H9 (cell line): ENCODE measurements around the gene SOX12. TPM values are rescaled to one million over a fixed set of nuclear protein-coding genes. Genes with fewer than 3 reads are reported as not detected.

Experiments used
- DNase-seq: peaks from one replicate; pipeline ENCODE4 v3.0.0-alpha.2; 2017
- H2AFZ ChIP-seq: one replicate; pipeline ENCODE4 v1.6.1; 2013; ENCODE audit warnings: mild to moderate bottlenecking, low read length, control low read depth, moderate library complexity
- H2AK5ac ChIP-seq: 2 replicates; pipeline ENCODE4 v1.6.1; 2013; ENCODE audit warnings: low read length, control low read depth, mixed read lengths; ENCODE audit not compliant: insufficient read length
- H2BK120ac ChIP-seq: one replicate; pipeline ENCODE4 v1.6.1; 2013; ENCODE audit warnings: low read depth, mild to moderate bottlenecking, low read length, control low read depth, inconsistent platforms; ENCODE audit not compliant: poor library complexity, severe bottlenecking
- H2BK12ac ChIP-seq: 2 replicates; pipeline ENCODE4 v1.6.1; 2013; ENCODE audit warnings: low read length, control low read depth, mixed read lengths, low read depth; ENCODE audit not compliant: insufficient read length
- H2BK15ac ChIP-seq: 2 replicates; pipeline ENCODE4 v1.6.1; 2013; ENCODE audit warnings: low read depth, low read length, control low read depth
- H2BK20ac ChIP-seq: one replicate; pipeline ENCODE4 v1.6.1; 2013; ENCODE audit warnings: low read depth, mild to moderate bottlenecking, low read length, control low read depth, inconsistent platforms; ENCODE audit not compliant: poor library complexity, severe bottlenecking
- H2BK5ac ChIP-seq: 2 replicates; pipeline ENCODE4 v1.6.1; 2013; ENCODE audit warnings: low read length, control low read depth, mixed read lengths; ENCODE audit not compliant: insufficient read length
- H3K14ac ChIP-seq: 2 replicates; pipeline ENCODE4 v1.6.1; 2013; ENCODE audit warnings: low read length, control low read depth; ENCODE audit not compliant: insufficient read depth
- H3K18ac ChIP-seq: 2 replicates; pipeline ENCODE4 v1.6.1; 2013; ENCODE audit warnings: low read depth, mild to moderate bottlenecking, mixed read lengths, low read length, control low read depth; ENCODE audit not compliant: insufficient read length
- H3K23ac ChIP-seq: 2 replicates; pipeline ENCODE4 v1.6.1; 2013; ENCODE audit warnings: low read length, control low read depth, mixed read lengths, low read depth; ENCODE audit not compliant: insufficient read length
- H3K23me2 ChIP-seq: 2 replicates; pipeline ENCODE4 v1.6.1; 2013; ENCODE audit warnings: low read depth, mild to moderate bottlenecking, mixed read lengths, low read length, control low read depth; ENCODE audit not compliant: insufficient read length, poor library complexity, severe bottlenecking
- H3K27ac ChIP-seq: 2 replicates; pipeline ENCODE4 v1.5.1; 2013; ENCODE audit warnings: low read length, control low read depth, mixed read lengths, low read depth; ENCODE audit not compliant: insufficient read length
- H3K27me3 ChIP-seq: 2 replicates; pipeline ENCODE4 v1.6.1; 2013; ENCODE audit warnings: low read length, control low read depth, inconsistent platforms; ENCODE audit not compliant: insufficient read depth
- H3K4ac ChIP-seq: 2 replicates; pipeline ENCODE4 v1.6.1; 2013; ENCODE audit warnings: low read depth, mild to moderate bottlenecking, control low read depth, inconsistent platforms, low read length, moderate library complexity
- H3K4me1 ChIP-seq: 2 replicates; pipeline ENCODE4 v1.6.1; 2013; ENCODE audit warnings: low read length, control low read depth, inconsistent platforms; ENCODE audit not compliant: insufficient read depth
- H3K4me2 ChIP-seq: 2 replicates; pipeline ENCODE4 v1.6.1; 2013; ENCODE audit warnings: low read length, control low read depth, mixed read lengths; ENCODE audit not compliant: insufficient read length, insufficient read depth
- H3K56ac ChIP-seq: 2 replicates; pipeline ENCODE4 v1.6.1; 2013; ENCODE audit warnings: low read depth, mild to moderate bottlenecking, mixed read lengths, low read length, control low read depth; ENCODE audit not compliant: insufficient read length
- H3K79me1 ChIP-seq: 2 replicates; pipeline ENCODE4 v1.6.1; 2013; ENCODE audit warnings: low read depth, mild to moderate bottlenecking, moderate library complexity, low read length, control low read depth, inconsistent platforms; ENCODE audit not compliant: insufficient read depth, poor library complexity, severe bottlenecking
- H3K79me2 ChIP-seq: 2 replicates; pipeline ENCODE4 v1.6.1; 2013; ENCODE audit warnings: low read length, control low read depth, inconsistent platforms; ENCODE audit not compliant: insufficient read depth
- H3K9ac ChIP-seq: 2 replicates; pipeline ENCODE4 v1.6.1; 2013; ENCODE audit warnings: low read length, control low read depth, mixed read lengths; ENCODE audit not compliant: insufficient read length; ENCODE audit errors: extremely low read depth
- H3K9me3 ChIP-seq: one replicate; pipeline ENCODE4 v1.6.1; 2013; ENCODE audit warnings: low read depth, low read length, inconsistent platforms; ENCODE audit not compliant: control insufficient read depth
- H3T11ph ChIP-seq: one replicate; pipeline ENCODE4 v1.6.1; 2013; ENCODE audit warnings: mild to moderate bottlenecking, low read length, control low read depth, inconsistent platforms
- H4K20me1 ChIP-seq: one replicate; pipeline ENCODE4 v1.6.1; 2013; ENCODE audit not compliant: control insufficient read depth, insufficient read length, insufficient read depth
- H4K5ac ChIP-seq: 2 replicates; pipeline ENCODE4 v1.6.1; 2013; ENCODE audit warnings: low read depth, mild to moderate bottlenecking, mixed read lengths, low read length, control low read depth; ENCODE audit not compliant: insufficient read length
- H4K8ac ChIP-seq: replicated peaks from 2 replicates; pipeline ENCODE4 v1.6.1; 2013; ENCODE audit warnings: low read length, control low read depth, mixed read lengths, low read depth; ENCODE audit not compliant: insufficient read length
- H4K91ac ChIP-seq: 2 replicates; pipeline ENCODE4 v1.6.1; 2013; ENCODE audit warnings: low read depth, mild to moderate bottlenecking, moderate library complexity, mixed read lengths, low read length, control low read depth; ENCODE audit not compliant: insufficient read length
- H3K27ac Mint-ChIP-seq, 3 experiments: 2 replicates in 2 of 3; 3 replicates in 1 of 3; pipeline ENCODE4 v1.8.0; 2020 to 2021; ENCODE audit warnings: mixed read lengths in 3 of 3, mild to moderate bottlenecking in 1 of 3, moderate library complexity in 1 of 3
- H3K27me3 Mint-ChIP-seq: 2 replicates; pipeline ENCODE4 v1.8.0; 2021; ENCODE audit warnings: low read depth, mild to moderate bottlenecking, moderate library complexity, mixed read lengths
- H3K36me3 Mint-ChIP-seq, 3 experiments: 2 replicates in 2 of 3; 3 replicates in 1 of 3; pipeline ENCODE4 v1.8.0; 2020 to 2021; ENCODE audit warnings: low read depth in 3 of 3, mixed read lengths in 3 of 3; ENCODE audit not compliant: insufficient read depth in 1 of 3
- H3K4me1 Mint-ChIP-seq, 2 experiments: 2 replicates each; pipeline ENCODE4 v1.8.0; 2020; ENCODE audit warnings: mixed read lengths in 2 of 2
- H3K4me3 Mint-ChIP-seq, 2 experiments: 2 replicates in 1 of 2; 3 replicates in 1 of 2; pipeline ENCODE4 v1.8.0; 2020 to 2021; ENCODE audit warnings: mild to moderate bottlenecking in 2 of 2, mixed read lengths in 2 of 2, moderate library complexity in 1 of 2
- H3K9me3 Mint-ChIP-seq, 2 experiments: 2 replicates in 1 of 2; 3 replicates in 1 of 2; pipeline ENCODE4 v1.8.0; 2020; ENCODE audit warnings: mild to moderate bottlenecking in 2 of 2, mixed read lengths in 2 of 2, moderate library complexity in 1 of 2
- WGBS: extraction: QIAGEN DNeasy Blood & Tissue Kit; methylation state at CpG from one replicate; pipeline ENCODE4 v1.1.7; 2013; ENCODE audit warnings: missing lambda C conversion rate, low lambda C conversion rate, mixed read lengths; ENCODE audit not compliant: insufficient read length; ENCODE audit errors: extremely low coverage; 5-methylcytosine and 5-hydroxymethylcytosine counted together
- total RNA-seq: library from RNA; stranded (reverse); gene quantifications from 2 replicates; pipeline ENCODE4 v1.2.1, GENCODE V29; 2021
- TF ChIP-seq, protein P1 (sequence below): fragments of 200-600 bp; sonication (generic); conservative IDR thresholded peaks from 3 replicates; pipeline ENCODE4 v1.8.0; 2021; ENCODE audit warnings: antibody characterized with exemption, mild to moderate bottlenecking

The SOX12 gene
- total RNA-seq, 1 experiment from 2014 or later: 54.4 TPM

DNA sequence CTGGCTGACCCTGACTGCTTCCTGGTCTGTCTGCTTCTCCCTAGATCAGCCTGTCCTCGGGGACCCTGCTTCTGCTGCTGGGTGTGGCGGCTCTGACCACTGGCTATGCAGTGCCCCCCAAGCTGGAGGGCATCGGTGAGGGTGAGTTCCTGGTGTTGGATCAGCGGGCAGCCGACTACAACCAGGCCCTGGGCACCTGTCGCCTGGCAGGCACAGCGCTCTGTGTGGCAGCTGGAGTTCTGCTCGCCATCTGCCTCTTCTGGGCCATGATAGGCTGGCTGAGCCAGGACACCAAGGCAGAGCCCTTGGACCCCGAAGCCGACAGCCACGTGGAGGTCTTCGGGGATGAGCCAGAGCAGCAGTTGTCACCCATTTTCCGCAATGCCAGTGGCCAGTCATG is 27.8 kb downstream of the SOX12 start:
- DNase-seq: no peak
- no peaks in the 10 kb centered on the region for H3K9me3 ChIP-seq
- no peak overlapping the region for H4K91ac ChIP-seq
- no peak overlapping the region for H3K56ac ChIP-seq
- no peak overlapping the region for H3T11ph ChIP-seq
- no peak overlapping the region for H3K4ac ChIP-seq
- H4K20me1 ChIP-seq: no peaks in the 10 kb centered on the region
- no peak overlapping the region for H2BK120ac ChIP-seq
- no peaks in the 10 kb centered on the region; the same call in 1 of the 2 replicates for H3K27me3 ChIP-seq
- peaks cover 4% of the 10 kb centered on the region for H3K23me2 ChIP-seq
- no peak overlapping the region for H3K27ac ChIP-seq
- no peak overlapping the region for H2AFZ ChIP-seq
- no peak overlapping the region for H2BK15ac ChIP-seq
- H2BK20ac ChIP-seq: no peak overlapping the region
- no peaks in the 10 kb centered on the region for H3K9me3 Mint-ChIP-seq
- H3K79me2 ChIP-seq: no peaks in the 10 kb centered on the region
- H3K4me3 Mint-ChIP-seq: no peak overlapping the region
- H3K4me2 ChIP-seq: no peak overlapping the region
- no peak overlapping the region for H3K14ac ChIP-seq
- H4K8ac ChIP-seq: no peak overlapping the region
- no peak overlapping the region for H3K18ac ChIP-seq
- no peaks in the 10 kb centered on the region for H3K4me1 ChIP-seq
- no peak overlapping the region for H2BK12ac ChIP-seq
- H3K4me1 Mint-ChIP-seq: peaks cover 12 to 20% of the 10 kb centered on the region in 2 experiments
- no peaks in the 10 kb centered on the region for H3K79me1 ChIP-seq
- WGBS: no CpG with 5 or more reads among the region's 13 CpGs
- H3K23ac ChIP-seq: no peak overlapping the region
- no peak overlapping the region for H2AK5ac ChIP-seq
- H3K9ac ChIP-seq: no peak overlapping the region
- peaks cover 4 to 5% (median 4%) of the 10 kb centered on the region in 3 experiments for H3K36me3 Mint-ChIP-seq
- H3K27ac Mint-ChIP-seq: no peak overlapping the region
- no peak overlapping the region for H2BK5ac ChIP-seq
- H4K5ac ChIP-seq: no peak overlapping the region
- TF ChIP-seq, protein P1, sequence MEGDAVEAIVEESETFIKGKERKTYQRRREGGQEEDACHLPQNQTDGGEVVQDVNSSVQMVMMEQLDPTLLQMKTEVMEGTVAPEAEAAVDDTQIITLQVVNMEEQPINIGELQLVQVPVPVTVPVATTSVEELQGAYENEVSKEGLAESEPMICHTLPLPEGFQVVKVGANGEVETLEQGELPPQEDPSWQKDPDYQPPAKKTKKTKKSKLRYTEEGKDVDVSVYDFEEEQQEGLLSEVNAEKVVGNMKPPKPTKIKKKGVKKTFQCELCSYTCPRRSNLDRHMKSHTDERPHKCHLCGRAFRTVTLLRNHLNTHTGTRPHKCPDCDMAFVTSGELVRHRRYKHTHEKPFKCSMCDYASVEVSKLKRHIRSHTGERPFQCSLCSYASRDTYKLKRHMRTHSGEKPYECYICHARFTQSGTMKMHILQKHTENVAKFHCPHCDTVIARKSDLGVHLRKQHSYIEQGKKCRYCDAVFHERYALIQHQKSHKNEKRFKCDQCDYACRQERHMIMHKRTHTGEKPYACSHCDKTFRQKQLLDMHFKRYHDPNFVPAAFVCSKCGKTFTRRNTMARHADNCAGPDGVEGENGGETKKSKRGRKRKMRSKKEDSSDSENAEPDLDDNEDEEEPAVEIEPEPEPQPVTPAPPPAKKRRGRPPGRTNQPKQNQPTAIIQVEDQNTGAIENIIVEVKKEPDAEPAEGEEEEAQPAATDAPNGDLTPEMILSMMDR: no peak
- H3K27me3 Mint-ChIP-seq: peaks cover 3% of the 10 kb centered on the region; the same call in 1 of the 2 replicates
